HepG2 (cell line): ENCODE data around the gene PSRC1. TPM values are rescaled to one million over a fixed set of nuclear protein-coding genes. Genes with fewer than 3 reads are reported as not detected.

Experiments
- CREBL2 ChIP-seq: sonication (generic); formaldehyde crosslinking; IDR thresholded peaks from 2 replicates; pipeline ENCODE4 v1.8.1; 2023; ENCODE audit warnings: missing genetic modification reagents, mild to moderate bottlenecking, borderline replicate concordance
- DDIT3 ChIP-seq: sonication (generic); formaldehyde crosslinking; IDR thresholded peaks from 2 replicates; pipeline ENCODE4 v1.4.0; 2020; ENCODE audit warnings: mild to moderate bottlenecking, missing genetic modification reagents
- DNMT3B ChIP-seq: conservative IDR thresholded peaks from 2 replicates; pipeline ENCODE4 v1.6.1; 2016; ENCODE audit warnings: missing biosample characterization, control low read depth
- FOXA1 ChIP-seq, 2 experiments: fragments of 450-650 bp in 1 of 2; sonication (generic) in 1 of 2; formaldehyde crosslinking in 1 of 2; IDR thresholded peaks; 2 replicates each; pipeline versions ENCODE4 v1.4.0 to v1.6.1; 2016 to 2020; ENCODE audit warnings: missing genetic modification reagents in 1 of 2
- FOXO1 ChIP-seq: sonication (generic); formaldehyde crosslinking; IDR thresholded peaks from 2 replicates; pipeline ENCODE4 v1.4.0; 2020; ENCODE audit warnings: missing genetic modification reagents
- HMG20B ChIP-seq: conservative IDR thresholded peaks from 2 replicates; pipeline ENCODE4 v1.6.1; 2016; ENCODE audit warnings: missing genetic modification reagents, missing compliant biosample characterization
- JUND ChIP-seq: sonication (generic); formaldehyde crosslinking; IDR thresholded peaks from 2 replicates; pipeline ENCODE4 v1.8.0; 2022; ENCODE audit warnings: mild to moderate bottlenecking, missing genetic modification reagents
- RAD21 ChIP-seq: fragments of 450-650 bp; formaldehyde crosslinking; IDR thresholded peaks from 2 replicates; pipeline ENCODE4 v1.5.0; 2020; ENCODE audit warnings: mild to moderate bottlenecking
- RBFOX2 ChIP-seq: fragments of 200-400 bp; formaldehyde crosslinking; IDR thresholded peaks from 2 replicates; pipeline ENCODE4 v1.6.1; 2017; ENCODE audit warnings: low read depth, mild to moderate bottlenecking, low read length
- SMAD1 ChIP-seq: sonication (generic); formaldehyde crosslinking; IDR thresholded peaks from 2 replicates; pipeline ENCODE4 v1.4.0; 2020; ENCODE audit warnings: missing genetic modification reagents, low read depth, mild to moderate bottlenecking, borderline replicate concordance
- SRSF9 ChIP-seq: fragments of 200-400 bp; formaldehyde crosslinking; IDR thresholded peaks from 2 replicates; pipeline ENCODE4 v1.6.1; 2018; ENCODE audit warnings: borderline replicate concordance, mild to moderate bottlenecking, low read depth, low read length; ENCODE audit not compliant: insufficient read depth, poor library complexity, severe bottlenecking
- ZMYM4 ChIP-seq: sonication (generic); formaldehyde crosslinking; IDR thresholded peaks from 2 replicates; pipeline ENCODE4 v1.8.1; 2023; ENCODE audit warnings: mild to moderate bottlenecking, missing genetic modification reagents
- ZNF737 ChIP-seq: sonication (generic); formaldehyde crosslinking; IDR thresholded peaks from 2 replicates; pipeline ENCODE4 v1.5.0; 2020; ENCODE audit warnings: missing genetic modification reagents, mild to moderate bottlenecking, borderline replicate concordance
- ZNF816 ChIP-seq: sonication (generic); formaldehyde crosslinking; IDR thresholded peaks from 2 replicates; pipeline ENCODE4 v1.8.0; 2022; ENCODE audit warnings: missing genetic modification reagents, mild to moderate bottlenecking, borderline replicate concordance
- ZNF841 ChIP-seq: sonication (generic); formaldehyde crosslinking; IDR thresholded peaks from 2 replicates; pipeline ENCODE4 v1.8.1; 2023; ENCODE audit warnings: missing genetic modification reagents, borderline replicate concordance
- ZSCAN25 ChIP-seq: sonication (generic); formaldehyde crosslinking; IDR thresholded peaks from 2 replicates; pipeline ENCODE4 v1.8.0; 2022; ENCODE audit warnings: mild to moderate bottlenecking, missing genetic modification reagents
- ZSCAN31 ChIP-seq: sonication (generic); formaldehyde crosslinking; IDR thresholded peaks from 2 replicates; pipeline ENCODE4 v1.5.0; 2020; ENCODE audit warnings: low read depth, mild to moderate bottlenecking, missing genetic modification reagents
- polyA plus RNA-seq, 8 experiments: library from polyadenylated mRNA; depleted of rRNA in 3 of 8; stranded (reverse) in 7 of 8; unstranded in 1 of 8; fragments of >200 nt; fragmentation: Illumina TruSeq in 4 of 8; extraction: Trizol in 4 of 8; gene quantifications; 2 replicates each; pipeline versions ENCODE4 v1.2.1 to v1.2.3, GENCODE V29; 2011 to 2016; ENCODE audit warnings: low read depth in 4 of 8, missing spikeins in 1 of 8, mixed read lengths in 1 of 8; ENCODE audit not compliant: insufficient read depth in 1 of 8
- total RNA-seq, 5 experiments: library from RNA; depleted of rRNA; stranded (reverse); fragments of >200 nt; fragmentation: Illumina TruSeq; extraction: Trizol; gene quantifications; 2 replicates each; pipeline ENCODE4 v1.2.3, GENCODE V29; 2016; ENCODE audit warnings: low read depth in 1 of 5
- TF ChIP-seq, protein P1 (sequence below): sonication (generic); formaldehyde crosslinking; IDR thresholded peaks from 2 replicates; pipeline ENCODE4 v1.4.0; 2020; ENCODE audit warnings: low read depth, mild to moderate bottlenecking, missing genetic modification reagents
- TF ChIP-seq, protein P2 (sequence below): sonication (generic); formaldehyde crosslinking; IDR thresholded peaks from 2 replicates; pipeline ENCODE4 v1.5.1; 2020; ENCODE audit warnings: missing genetic modification reagents, mild to moderate bottlenecking, borderline replicate concordance
- TF ChIP-seq, protein P3 (sequence below): sonication (generic); formaldehyde crosslinking; IDR thresholded peaks from 2 replicates; pipeline ENCODE4 v1.9.0; 2021; ENCODE audit warnings: missing genetic modification reagents, borderline replicate concordance

The PSRC1 gene
- total and polyA plus RNA-seq, 2 of the 13 experiments (the other 11 are each of a cell fraction or from before 2014, with no cell fraction given) = 28.6 to 30.3 TPM

DNA sequence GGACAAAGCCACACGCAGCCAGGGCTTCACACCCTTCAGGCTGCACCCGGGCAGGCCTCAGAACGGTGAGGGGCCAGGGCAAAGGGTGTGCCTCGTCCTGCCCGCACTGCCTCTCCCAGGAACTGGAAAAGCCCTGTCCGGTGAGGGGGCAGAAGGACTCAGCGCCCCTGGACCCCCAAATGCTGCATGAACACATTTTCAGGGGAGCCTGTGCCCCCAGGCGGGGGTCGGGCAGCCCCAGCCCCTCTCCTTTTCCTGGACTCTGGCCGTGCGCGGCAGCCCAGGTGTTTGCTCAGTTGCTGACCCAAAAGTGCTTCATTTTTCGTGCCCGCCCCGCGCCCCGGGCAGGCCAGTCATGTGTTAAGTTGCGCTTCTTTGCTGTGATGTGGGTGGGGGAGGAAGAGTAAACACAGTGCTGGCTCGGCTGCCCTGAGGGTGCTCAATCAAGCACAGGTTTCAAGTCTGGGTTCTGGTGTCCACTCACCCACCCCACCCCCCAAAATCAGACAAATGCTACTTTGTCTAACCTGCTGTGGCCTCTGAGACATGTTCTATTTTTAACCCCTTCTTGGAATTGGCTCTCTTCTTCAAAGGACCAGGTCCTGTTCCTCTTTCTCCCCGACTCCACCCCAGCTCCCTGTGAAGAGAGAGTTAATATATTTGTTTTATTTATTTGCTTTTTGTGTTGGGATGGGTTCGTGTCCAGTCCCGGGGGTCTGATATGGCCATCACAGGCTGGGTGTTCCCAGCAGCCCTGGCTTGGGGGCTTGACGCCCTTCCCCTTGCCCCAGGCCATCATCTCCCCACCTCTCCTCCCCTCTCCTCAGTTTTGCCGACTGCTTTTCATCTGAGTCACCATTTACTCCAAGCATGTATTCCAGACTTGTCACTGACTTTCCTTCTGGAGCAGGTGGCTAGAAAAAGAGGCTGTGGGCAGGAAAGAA, 8.1 kb downstream of the PSRC1 start (continued):
- TF ChIP-seq, protein P1, sequence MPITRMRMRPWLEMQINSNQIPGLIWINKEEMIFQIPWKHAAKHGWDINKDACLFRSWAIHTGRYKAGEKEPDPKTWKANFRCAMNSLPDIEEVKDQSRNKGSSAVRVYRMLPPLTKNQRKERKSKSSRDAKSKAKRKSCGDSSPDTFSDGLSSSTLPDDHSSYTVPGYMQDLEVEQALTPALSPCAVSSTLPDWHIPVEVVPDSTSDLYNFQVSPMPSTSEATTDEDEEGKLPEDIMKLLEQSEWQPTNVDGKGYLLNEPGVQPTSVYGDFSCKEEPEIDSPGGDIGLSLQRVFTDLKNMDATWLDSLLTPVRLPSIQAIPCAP (CRISPR knock-in tag) = no peak
- TF ChIP-seq, protein P2, sequence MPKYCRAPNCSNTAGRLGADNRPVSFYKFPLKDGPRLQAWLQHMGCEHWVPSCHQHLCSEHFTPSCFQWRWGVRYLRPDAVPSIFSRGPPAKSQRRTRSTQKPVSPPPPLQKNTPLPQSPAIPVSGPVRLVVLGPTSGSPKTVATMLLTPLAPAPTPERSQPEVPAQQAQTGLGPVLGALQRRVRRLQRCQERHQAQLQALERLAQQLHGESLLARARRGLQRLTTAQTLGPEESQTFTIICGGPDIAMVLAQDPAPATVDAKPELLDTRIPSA (CRISPR knock-in tag) = no peak
- TF ChIP-seq HMG20B (CRISPR knock-in tag) = peak; percentile 48; the same call in 1 of the 2 replicates
- TF ChIP-seq ZSCAN31 (CRISPR knock-in tag) = 0 out of 2 replicates have a peak, but pooled peaks have one; percentile 85
- no peak for TF ChIP-seq SRSF9
- peak; percentile 78 for TF ChIP-seq ZMYM4 (CRISPR knock-in tag)
- TF ChIP-seq ZNF816 (CRISPR knock-in tag) = no peak
- no peak for TF ChIP-seq FOXA1 (IDR thresholded peaks at IDR 0.05)
- peak; percentile 98 for TF ChIP-seq FOXA1 (CRISPR knock-in tag; IDR thresholded peaks at IDR 0.05)
- no peak for TF ChIP-seq ZNF737 (CRISPR knock-in tag)
- no peak for TF ChIP-seq ZSCAN25
- TF ChIP-seq DNMT3B (CRISPR knock-in tag) = no peak
- no peak for TF ChIP-seq RAD21
- no peak for TF ChIP-seq JUND (CRISPR knock-in tag)
- TF ChIP-seq ZNF841 (CRISPR knock-in tag) = no peak
- TF ChIP-seq DDIT3 (CRISPR knock-in tag) = no peak
- TF ChIP-seq SMAD1 (CRISPR knock-in tag) = no peak
- TF ChIP-seq FOXO1 = peak; percentile 46; the same call in 1 of the 2 replicates
- peak; percentile 84 for TF ChIP-seq RBFOX2
- no peak for TF ChIP-seq CREBL2 (CRISPR knock-in tag)
- TF ChIP-seq, protein P3, sequence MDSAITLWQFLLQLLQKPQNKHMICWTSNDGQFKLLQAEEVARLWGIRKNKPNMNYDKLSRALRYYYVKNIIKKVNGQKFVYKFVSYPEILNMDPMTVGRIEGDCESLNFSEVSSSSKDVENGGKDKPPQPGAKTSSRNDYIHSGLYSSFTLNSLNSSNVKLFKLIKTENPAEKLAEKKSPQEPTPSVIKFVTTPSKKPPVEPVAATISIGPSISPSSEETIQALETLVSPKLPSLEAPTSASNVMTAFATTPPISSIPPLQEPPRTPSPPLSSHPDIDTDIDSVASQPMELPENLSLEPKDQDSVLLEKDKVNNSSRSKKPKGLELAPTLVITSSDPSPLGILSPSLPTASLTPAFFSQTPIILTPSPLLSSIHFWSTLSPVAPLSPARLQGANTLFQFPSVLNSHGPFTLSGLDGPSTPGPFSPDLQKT (CRISPR knock-in tag) = no peak
